Coronary artery (tissue), 2 donors: ENCODE data around the gene PLA2G4B.

ENCODE experiments used
- DNase-seq: peaks from one replicate; pipeline ENCODE4 v3.0.0-alpha.2; 2017; ENCODE audit warnings: low spot score
- H3K27ac ChIP-seq, 2 donors: fragments of 200-600 bp; sonication (generic); one replicate each; pipeline ENCODE4 v1.5.1; 2016 to 2019
- H3K4me3 ChIP-seq: fragments of 200-600 bp; sonication (generic); 2 replicates; pipeline ENCODE4 v1.5.1; 2016; ENCODE audit warnings: mild to moderate bottlenecking, moderate library complexity
- TF ChIP-seq, protein P1 (sequence below): fragments of 200-600 bp; sonication (generic); IDR thresholded peaks from one replicate; pipeline ENCODE4 v1.5.1; 2019; ENCODE audit warnings: antibody characterized with exemption

Gene PLA2G4B

DNA sequence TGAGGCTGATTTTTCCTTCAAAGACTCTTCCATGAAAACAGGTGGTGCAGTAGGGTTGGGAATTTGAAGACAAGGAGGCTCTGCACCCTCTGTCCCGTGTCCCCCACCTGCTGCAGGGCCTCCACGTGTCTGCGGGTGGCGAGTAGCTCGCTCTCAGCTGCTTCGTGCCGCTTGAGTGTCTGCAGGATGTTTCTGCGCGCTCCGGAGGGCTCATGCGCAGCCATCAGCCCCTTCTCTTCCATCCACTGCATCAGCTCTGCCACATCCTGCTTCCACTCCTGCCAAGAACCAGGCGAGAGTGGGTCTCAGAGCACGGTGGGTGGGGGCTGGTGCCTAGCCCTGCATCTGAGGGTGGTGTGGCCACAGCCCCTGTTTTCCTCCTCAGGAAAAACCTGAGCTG is 37.4 kb downstream of the PLA2G4B start:
- no peak for DNase-seq
- H3K27ac ChIP-seq: no peak overlapping the region
- TF ChIP-seq, protein P1, sequence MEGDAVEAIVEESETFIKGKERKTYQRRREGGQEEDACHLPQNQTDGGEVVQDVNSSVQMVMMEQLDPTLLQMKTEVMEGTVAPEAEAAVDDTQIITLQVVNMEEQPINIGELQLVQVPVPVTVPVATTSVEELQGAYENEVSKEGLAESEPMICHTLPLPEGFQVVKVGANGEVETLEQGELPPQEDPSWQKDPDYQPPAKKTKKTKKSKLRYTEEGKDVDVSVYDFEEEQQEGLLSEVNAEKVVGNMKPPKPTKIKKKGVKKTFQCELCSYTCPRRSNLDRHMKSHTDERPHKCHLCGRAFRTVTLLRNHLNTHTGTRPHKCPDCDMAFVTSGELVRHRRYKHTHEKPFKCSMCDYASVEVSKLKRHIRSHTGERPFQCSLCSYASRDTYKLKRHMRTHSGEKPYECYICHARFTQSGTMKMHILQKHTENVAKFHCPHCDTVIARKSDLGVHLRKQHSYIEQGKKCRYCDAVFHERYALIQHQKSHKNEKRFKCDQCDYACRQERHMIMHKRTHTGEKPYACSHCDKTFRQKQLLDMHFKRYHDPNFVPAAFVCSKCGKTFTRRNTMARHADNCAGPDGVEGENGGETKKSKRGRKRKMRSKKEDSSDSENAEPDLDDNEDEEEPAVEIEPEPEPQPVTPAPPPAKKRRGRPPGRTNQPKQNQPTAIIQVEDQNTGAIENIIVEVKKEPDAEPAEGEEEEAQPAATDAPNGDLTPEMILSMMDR: no peak
- H3K4me3 ChIP-seq: no peak overlapping the region

DNA sequence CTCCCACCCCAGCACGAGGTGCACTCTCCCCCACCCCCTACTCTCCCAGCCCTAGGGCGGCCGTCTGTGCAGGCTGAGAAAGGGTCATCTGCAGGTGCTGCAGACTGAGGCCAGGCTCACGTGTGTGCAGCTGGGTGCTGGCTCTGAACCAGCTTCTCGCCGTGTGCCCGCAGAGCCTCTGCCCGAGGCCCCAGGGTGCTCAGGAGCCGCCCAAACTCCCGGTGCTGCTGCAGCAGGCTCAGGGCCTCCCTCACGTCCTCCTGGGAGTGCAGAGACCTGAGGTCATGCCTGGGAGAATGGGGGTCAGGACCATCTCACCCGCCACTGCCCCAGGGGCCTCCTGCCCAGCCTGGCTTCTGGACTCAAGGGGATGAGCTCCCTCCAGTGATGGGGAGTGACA is 38.0 kb downstream of the PLA2G4B start:
- TF ChIP-seq, protein P1: no peak
- Histone ChIP-seq H3K4me3 (no peak overlapping the region), H3K27ac (no peak overlapping the region)
- no peak for DNase-seq

DNA sequence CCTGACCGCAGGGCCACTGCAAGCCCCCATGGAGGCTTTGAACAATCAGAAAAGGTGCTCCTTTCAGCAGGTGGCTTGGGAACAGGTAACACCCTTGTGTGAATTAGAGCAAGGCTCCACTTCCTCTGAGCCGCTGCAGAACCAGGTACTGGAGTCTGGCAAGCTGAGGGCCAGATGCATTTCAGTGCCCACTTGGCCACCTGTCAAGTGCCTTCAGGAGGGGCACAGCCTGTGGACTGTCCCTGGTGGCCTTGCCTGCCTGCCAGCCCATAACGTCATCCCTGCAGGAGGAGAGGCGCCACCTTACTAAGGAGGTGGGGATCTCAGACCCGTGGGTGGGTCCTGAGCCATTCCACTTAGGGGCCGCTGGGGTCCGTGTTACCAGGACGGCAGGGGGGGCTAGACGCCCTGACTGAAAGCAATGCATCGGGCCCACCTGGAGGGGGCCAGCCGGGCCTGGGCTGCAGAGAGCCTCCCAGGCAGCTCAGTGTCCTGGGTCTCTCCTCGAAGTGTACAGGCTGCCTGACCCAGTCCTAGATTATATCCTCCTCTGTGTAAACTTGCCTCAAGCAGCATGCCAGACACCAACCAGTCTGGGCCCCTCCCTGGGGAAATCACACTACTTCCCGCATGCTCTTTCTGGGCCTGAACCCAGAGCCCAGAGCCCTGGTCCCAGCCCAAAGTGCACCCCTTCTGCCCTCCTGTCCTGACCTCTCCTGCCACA is 39.1 kb downstream of the PLA2G4B start:
- Histone ChIP-seq H3K4me3 (no peak overlapping the region), H3K27ac (no peak overlapping the region)
- no peak for DNase-seq
- TF ChIP-seq, protein P1: no peak

DNA sequence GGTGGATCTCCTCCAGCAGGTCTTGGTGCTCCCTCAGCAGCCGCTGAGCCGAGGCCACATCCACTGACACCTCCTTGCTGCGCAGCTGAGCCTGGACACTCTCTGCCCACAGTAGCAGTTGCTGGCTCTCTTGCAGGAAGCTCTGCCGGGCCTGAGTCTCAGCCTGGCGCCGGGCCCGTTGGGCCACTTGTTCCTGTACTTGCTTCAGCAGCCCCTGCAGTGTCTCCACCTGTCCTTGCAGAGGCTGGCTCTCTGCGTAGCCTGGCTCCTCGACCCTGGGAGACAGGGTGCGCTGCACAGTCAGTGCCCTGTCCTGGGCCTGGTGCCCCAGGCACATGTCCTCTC is 39.7 kb downstream of the PLA2G4B start:
- TF ChIP-seq, protein P1: no peak
- no peak for DNase-seq
- H3K27ac ChIP-seq: no peak overlapping the region
- H3K4me3 ChIP-seq: no peak overlapping the region

DNA sequence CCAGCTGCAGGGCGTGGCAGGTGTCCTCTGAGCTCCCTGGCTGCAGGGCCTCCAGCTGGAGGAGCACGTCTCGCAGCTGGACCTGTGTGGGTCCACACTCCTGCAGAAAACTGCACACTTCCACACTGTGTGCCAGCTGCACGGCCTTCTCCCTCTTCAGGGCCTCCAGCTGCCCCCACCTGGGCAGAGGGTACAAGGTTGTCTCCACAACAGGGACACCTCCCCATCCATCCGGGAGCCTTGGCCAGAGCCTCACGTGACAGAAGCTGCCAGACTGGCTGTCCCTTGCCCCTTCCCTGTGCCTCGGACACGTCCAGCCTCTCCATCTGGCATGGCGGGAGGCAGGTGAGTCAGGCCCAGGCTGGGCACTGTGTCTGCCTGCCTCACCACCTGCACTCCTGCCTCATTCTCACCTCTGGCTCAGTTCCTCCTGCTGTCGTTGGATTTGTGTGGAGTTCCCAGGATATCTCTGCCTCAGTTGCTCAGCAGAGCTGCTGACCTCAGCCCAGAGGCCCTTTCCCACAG is 40.7 kb downstream of the PLA2G4B start:
- no peak overlapping the region for H3K27ac ChIP-seq
- DNase-seq: no peak
- TF ChIP-seq, protein P1: no peak

DNA sequence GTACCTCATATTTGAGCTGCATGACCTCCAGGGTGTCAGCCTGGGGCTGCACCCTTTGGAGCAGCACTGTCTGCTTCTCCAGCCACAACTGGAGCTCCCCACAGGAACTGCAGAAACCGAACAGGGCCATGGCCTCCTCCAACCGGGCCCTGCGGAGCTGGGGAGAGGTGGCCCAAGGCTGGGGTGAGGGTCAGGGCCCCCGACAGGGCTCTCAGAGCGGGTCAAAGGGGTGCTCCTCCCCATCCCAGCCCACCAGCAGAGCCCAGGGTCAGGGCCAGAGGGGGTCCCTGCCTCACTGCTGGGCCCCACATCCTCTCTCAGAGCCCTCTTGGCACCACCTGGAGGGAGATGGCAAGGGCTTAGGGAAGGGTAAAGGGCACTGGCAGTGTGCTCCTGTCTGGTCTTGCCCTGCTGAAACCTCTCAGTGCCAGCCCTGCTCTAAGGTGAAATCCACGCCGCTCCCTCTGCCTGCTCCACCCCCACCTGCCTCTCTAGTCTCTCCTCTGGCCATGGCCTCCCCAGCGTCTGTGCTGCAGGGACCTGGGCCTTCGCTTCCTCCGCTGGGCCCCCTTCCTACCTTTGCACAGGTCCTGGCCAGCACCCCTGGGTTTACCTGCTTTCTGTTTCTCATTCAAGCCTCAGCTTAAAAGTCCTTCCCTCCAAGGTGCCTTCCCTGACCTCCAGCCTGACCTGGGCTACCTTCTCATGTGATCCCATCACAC is 41.7 kb downstream of the PLA2G4B start:
- no peak overlapping the region for H3K4me3 ChIP-seq
- no peak for DNase-seq
- H3K27ac ChIP-seq: no peak overlapping the region
- TF ChIP-seq, protein P1: no peak

More for the DNA sequence above, 40.7 kb downstream of the PLA2G4B start:
- no peak overlapping the region for H3K4me3 ChIP-seq

DNA sequence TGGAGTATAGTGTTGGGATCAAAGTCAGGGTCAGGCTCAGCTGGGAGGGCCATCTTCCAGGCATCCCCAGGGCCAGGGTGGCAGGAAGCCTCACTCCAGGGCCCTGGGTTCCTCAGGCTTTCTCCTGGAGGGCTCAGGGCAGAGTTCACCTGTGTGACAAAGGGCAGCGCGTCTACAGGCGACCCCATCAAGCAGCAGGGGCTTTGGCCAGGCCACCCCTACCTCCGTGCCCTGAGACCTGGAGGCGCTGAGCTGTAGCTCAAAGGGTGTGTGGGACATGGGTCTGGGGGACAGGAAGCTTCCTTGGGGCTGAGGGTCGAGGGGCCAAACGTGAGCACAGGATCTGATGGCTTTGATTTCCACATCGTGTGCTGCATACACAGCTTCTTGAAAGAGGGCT is 42.4 kb downstream of the PLA2G4B start:
- TF ChIP-seq, protein P1: no peak
- H3K27ac ChIP-seq: no peak overlapping the region
- no peak for DNase-seq
- no peak overlapping the region for H3K4me3 ChIP-seq
